Heart right ventricle (tissue), 16 donors: Measurements from ENCODE around the gene FOXD1. TPM values are rescaled to one million over a fixed set of nuclear protein-coding genes. Genes with fewer than 3 reads are reported as not detected.

Experiments used
- ATAC-seq, 8 donors: fragments of 200-7000 bp; cut with Tn5 transposase; one replicate each; pipeline ENCODE4 v1.9.1; 2020; ENCODE audit warnings: mild to moderate bottlenecking in 8 of 8, moderate library complexity in 8 of 8, moderate number of reproducible peaks in 1 of 8
- DNase-seq, 2 donors: peaks; one replicate each; pipeline ENCODE4 v3.0.0-alpha.2; 2020
- H3K27ac ChIP-seq, 10 donors: fragments of 200-600 bp; sonication (generic) in 2 of 10; one replicate each; pipeline versions ENCODE4 v1.5.0 to v1.8.0; 2020 to 2022; ENCODE audit warnings: mild to moderate bottlenecking in 3 of 10
- H3K27me3 ChIP-seq, 7 donors: fragments of 200-600 bp; one replicate each; pipeline ENCODE4 v1.8.0; 2021 to 2022; ENCODE audit warnings: mild to moderate bottlenecking in 2 of 7
- H3K36me3 ChIP-seq, 9 donors: fragments of 200-600 bp; sonication (generic) in 1 of 9; one replicate each; pipeline versions ENCODE4 v1.5.0 to v1.8.0; 2020 to 2022; ENCODE audit warnings: mild to moderate bottlenecking in 2 of 9
- H3K4me1 ChIP-seq, 9 donors: fragments of 200-600 bp; sonication (generic) in 1 of 9; one replicate each; pipeline versions ENCODE4 v1.5.0 to v1.8.0; 2020 to 2022; ENCODE audit warnings: mild to moderate bottlenecking in 4 of 9
- H3K4me3 ChIP-seq, 10 donors: fragments of 200-600 bp; sonication (generic) in 2 of 10; one replicate each; pipeline versions ENCODE4 v1.5.0 to v1.8.0; 2020 to 2022; ENCODE audit warnings: mild to moderate bottlenecking in 7 of 10, moderate library complexity in 2 of 10
- H3K9me3 ChIP-seq, 11 donors: fragments of 200-600 bp in 10 of 11; sonication (generic) in 2 of 11; one replicate each; pipeline versions ENCODE4 v1.5.0 to v1.8.0; 2013 to 2022; ENCODE audit warnings: mild to moderate bottlenecking in 2 of 11, control low read depth in 1 of 11, moderate library complexity in 1 of 11
- WGBS, 2 donors: extraction: QIAGEN DNeasy Blood & Tissue Kit; methylation state at CpG; one replicate each; pipeline ENCODE4 v1.1.7; 2013; ENCODE audit warnings: inconsistent platforms in 1 of 2; 5-methylcytosine and 5-hydroxymethylcytosine counted together
- intact Hi-C, 10 donors: fragments of 100-400 bp; cut with DNase I; formaldehyde crosslinking; loops; one replicate each; pipeline versions ENCODE4 v1.11.1 to v1.14.2; 2022
- polyA plus RNA-seq, 2 donors: library from polyadenylated mRNA; stranded (reverse); fragments of 200-250 nt; gene quantifications; one replicate each; pipeline ENCODE4 v1.2.3, GENCODE V29; 2013
- total RNA-seq, 10 donors: library from RNA; stranded (reverse); fragmentation: NEBNext Ultra II Directional in 3 of 10; extraction: Animal tissue kit (Norgen Biotek cat#: 25700) in 3 of 10; gene quantifications; one replicate each; pipeline versions ENCODE4 v1.2.1 to v1.2.4, GENCODE V29; 2021 to 2023
- TF ChIP-seq, protein P1 (sequence below), 9 donors: fragments of 200-600 bp; sonication (generic) in 2 of 9; IDR thresholded peaks; one replicate each; pipeline versions ENCODE4 v1.5.0 to v1.8.0; 2021 to 2022; ENCODE audit warnings: antibody characterized with exemption in 9 of 9, mild to moderate bottlenecking in 5 of 9, moderate library complexity in 1 of 9
- donor health status: Arrhythmogenic right ventricular cardiomyopathy.
- donor health status: ischemic (EF 13 %, LVEDD 7.1; RV severe dilation, severe dysfunction).
- donor health status: healthy with polysubstance abuse.
- donor health status: DM: no; HTN: yes; CAD: no.
- donor health status: DM: no; HTN: no; CAD: no.
- donor health status: ischemic (EF 25% LVEDD 6.9; RV normal size, moderate dysfunction).
- donor health status: ischemic (EF 25% LVEDD 5.7; RV mildly dilated, moderate dysfunction).
- donor health status: healthy.
- donor health status: DM: yes; HTN: yes; CAD: no.
- donor health status: Ischemic cardiomyopathy.
- donor health status: ischemic (EF 35%, LVEDD 5.7; RV mildly dilated, moderate dysfunction).
- donor health status: nonischemic (EF 11% LVEDD 7.7; RV severe dilation, severe dysfunction).
- donor health status: DM: yes; HTN: yes; CAD: no.
- donor health status: PGD.
- donor health status: ischemic (EF 29% LVEDD 5.4; RV normal size, mild dysfunction).
- donor health status: nonischemic (EF 23%, LVEDD 6.1; RV moderate dilation, normal function).

Gene FOXD1
- total and polyA plus RNA-seq, 12 donors, result 0.07 to 0.15 (median 0.12) TPM; not detected in 7

DNA sequence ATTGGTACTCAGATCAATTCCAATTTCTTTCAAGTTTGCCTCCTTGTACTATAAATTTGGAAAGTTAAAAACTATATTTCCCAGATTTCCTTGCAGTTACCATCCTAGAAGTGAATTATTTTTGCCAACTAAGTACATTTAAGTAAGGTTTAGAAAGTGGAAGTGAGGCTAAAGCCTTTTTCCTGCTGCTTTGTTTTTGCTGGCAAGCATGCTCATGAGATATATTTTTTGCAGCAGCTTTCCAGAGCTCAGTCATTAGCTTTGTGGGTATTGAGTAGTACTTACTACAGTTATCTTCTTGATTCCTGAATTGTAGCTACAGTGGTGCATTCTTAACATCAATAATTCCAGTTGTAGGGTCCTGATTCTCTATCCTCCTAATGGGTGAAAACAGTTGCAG lies 46.1 kb upstream of the FOXD1 start:
- intact Hi-C loops, result loop anchor here in 1 of 10 donors (2.0 kb wide), 1 partner anchor 46 kb away; the partner anchor contains the start of gene FOXD1
- TF ChIP-seq, protein P1, sequence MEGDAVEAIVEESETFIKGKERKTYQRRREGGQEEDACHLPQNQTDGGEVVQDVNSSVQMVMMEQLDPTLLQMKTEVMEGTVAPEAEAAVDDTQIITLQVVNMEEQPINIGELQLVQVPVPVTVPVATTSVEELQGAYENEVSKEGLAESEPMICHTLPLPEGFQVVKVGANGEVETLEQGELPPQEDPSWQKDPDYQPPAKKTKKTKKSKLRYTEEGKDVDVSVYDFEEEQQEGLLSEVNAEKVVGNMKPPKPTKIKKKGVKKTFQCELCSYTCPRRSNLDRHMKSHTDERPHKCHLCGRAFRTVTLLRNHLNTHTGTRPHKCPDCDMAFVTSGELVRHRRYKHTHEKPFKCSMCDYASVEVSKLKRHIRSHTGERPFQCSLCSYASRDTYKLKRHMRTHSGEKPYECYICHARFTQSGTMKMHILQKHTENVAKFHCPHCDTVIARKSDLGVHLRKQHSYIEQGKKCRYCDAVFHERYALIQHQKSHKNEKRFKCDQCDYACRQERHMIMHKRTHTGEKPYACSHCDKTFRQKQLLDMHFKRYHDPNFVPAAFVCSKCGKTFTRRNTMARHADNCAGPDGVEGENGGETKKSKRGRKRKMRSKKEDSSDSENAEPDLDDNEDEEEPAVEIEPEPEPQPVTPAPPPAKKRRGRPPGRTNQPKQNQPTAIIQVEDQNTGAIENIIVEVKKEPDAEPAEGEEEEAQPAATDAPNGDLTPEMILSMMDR (IDR thresholded peaks at IDR 0.05), result no peak
- ATAC-seq, result no peak
- Histone ChIP-seq H3K4me3 (no peak overlapping the region), H3K27ac (no peak overlapping the region), H3K27me3 (peaks cover 0 to 6% (median 0%) of the 10 kb centered on the region in 7 donors), H3K36me3 (peaks cover 0 to 2% (median 0%) of the 10 kb centered on the region in 9 donors), H3K4me1 (peaks cover 2 to 24% (median 17%) of the 10 kb centered on the region in 9 donors), H3K9me3 (no peaks in the 10 kb centered on the region)
- no peak for DNase-seq

DNA sequence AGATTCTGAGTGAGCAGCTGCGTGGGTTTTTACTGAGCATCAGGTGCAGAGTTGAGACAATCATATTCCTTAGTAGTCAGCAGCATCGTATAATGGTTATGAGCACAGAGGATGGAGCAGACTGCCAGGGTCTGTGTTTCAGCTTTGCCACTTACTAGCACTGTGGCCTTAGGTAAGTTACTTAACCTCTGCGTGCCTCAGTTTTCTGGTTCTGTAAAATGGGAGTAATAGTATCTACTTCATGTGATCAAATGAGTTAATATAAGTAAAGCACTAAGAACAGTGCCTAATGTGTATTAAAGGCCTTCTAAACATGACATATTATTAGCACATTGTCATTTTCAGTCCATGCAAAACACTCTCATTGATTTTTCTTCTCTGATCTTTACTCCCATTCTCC lies 44.8 kb upstream of the FOXD1 start:
- no peak overlapping the region for H3K27ac ChIP-seq
- no peak for ATAC-seq
- DNase-seq, result no peak
- TF ChIP-seq, protein P1 (IDR thresholded peaks at IDR 0.05), result no peak
- peaks cover 0 to 7% (median 4%) of the 10 kb centered on the region in 7 donors for H3K27me3 ChIP-seq
- H3K4me1 ChIP-seq, result peaks cover 0 to 16% (median 8%) of the 10 kb centered on the region in 9 donors
- no peaks in the 10 kb centered on the region for H3K36me3 ChIP-seq
- 87 to 88% methylated on average over 3 of the region's 3 CpGs for WGBS, 2 donors
- intact Hi-C loops, result no loop called here
- H3K4me3 ChIP-seq, result no peak overlapping the region
- no peaks in the 10 kb centered on the region for H3K9me3 ChIP-seq

DNA sequence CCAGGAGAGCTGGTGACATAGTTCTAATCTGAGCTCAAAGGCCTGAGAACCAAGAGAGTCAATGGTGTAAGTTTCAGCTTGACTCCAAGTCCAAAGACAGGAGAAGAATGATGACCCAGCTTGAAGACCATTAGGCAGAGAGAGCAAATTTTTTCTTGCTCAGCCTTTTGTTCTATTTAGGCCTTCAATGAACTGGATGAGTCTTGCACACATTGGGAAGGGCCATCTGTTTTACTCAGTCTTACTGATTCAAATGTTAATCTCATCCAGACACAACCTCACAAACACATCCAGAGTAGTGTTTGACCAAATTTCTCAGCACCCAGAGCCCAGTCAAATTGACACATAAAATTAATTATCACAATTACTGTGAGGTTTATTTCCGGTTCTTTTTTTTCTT lies 42.6 kb upstream of the FOXD1 start:
- no peaks in the 10 kb centered on the region for H3K36me3 ChIP-seq
- no peak overlapping the region for H3K4me3 ChIP-seq
- no peak for ATAC-seq
- DNase-seq, result no peak
- H3K4me1 ChIP-seq, result no peaks in the 10 kb centered on the region
- TF ChIP-seq, protein P1 (IDR thresholded peaks at IDR 0.05), result no peak
- no peak overlapping the region for H3K27ac ChIP-seq
- peaks cover 0 to 20% (median 15%) of the 10 kb centered on the region in 7 donors for H3K27me3 ChIP-seq
- 95% methylated on average over 1 of the region's 1 CpG for WGBS, 2 donors
- intact Hi-C loops, result no loop called here
- H3K9me3 ChIP-seq, result no peaks in the 10 kb centered on the region

DNA sequence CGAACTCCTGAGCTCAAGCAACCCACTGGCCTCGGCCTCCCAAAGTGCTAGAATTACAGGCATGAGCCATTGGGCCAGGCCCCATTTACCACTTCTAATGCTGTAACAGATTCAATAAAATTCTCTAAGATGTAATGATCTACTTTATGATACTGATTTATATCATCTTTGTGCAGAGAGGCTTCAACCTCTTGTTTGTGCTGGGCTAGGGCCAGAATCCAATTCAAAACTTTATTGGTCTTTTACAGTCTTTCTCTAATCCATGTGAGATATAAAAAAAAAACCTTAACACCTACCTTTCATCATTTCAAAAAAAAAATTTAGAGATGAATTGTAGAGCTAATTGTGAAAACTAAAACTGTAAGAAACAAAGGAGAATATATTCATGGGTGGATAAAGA lies 41.5 kb upstream of the FOXD1 start:
- 87 to 91% methylated on average over 2 of the region's 2 CpGs for WGBS, 2 donors
- TF ChIP-seq, protein P1 (IDR thresholded peaks at IDR 0.05), result no peak
- Histone ChIP-seq H3K36me3 (no peaks in the 10 kb centered on the region), H3K9me3 (no peaks in the 10 kb centered on the region), H3K27me3 (peaks cover 0 to 27% (median 15%) of the 10 kb centered on the region in 7 donors), H3K4me1 (no peaks in the 10 kb centered on the region), H3K4me3 (no peak overlapping the region), H3K27ac (no peak overlapping the region)
- intact Hi-C loops, result no loop called here
- DNase-seq (no peak), ATAC-seq (no peak)
